Esophagus muscularis mucosa (tissue), 4 donors: Measurements from ENCODE around the gene HBEGF.

ENCODE experiments used
- EP300 ChIP-seq: sonication (generic); formaldehyde crosslinking; IDR thresholded peaks from one replicate; pipeline ENCODE4 v1.6.1; 2017; ENCODE audit warnings: antibody characterized with exemption
- POLR2A ChIP-seq: fragments of 450-650 bp; IDR thresholded peaks from one replicate; pipeline ENCODE4 v1.6.1; 2017; ENCODE audit warnings: antibody characterized with exemption, moderate library complexity, mild to moderate bottlenecking, low read depth
- POLR2AphosphoS5 ChIP-seq, 2 donors: sonication (generic); formaldehyde crosslinking; IDR thresholded peaks; one replicate each; pipeline ENCODE4 v1.6.1; 2017; ENCODE audit warnings: antibody characterized with exemption in 2 of 2
- TF ChIP-seq, protein P1 (sequence below), 3 experiments: fragments of 200-600 bp in 2 of 3; fragments of 450-650 bp in 1 of 3; sonication (generic) in 2 of 3; IDR thresholded peaks; one replicate each; pipeline ENCODE4 v1.5.1; 2017 to 2019; ENCODE audit warnings: antibody characterized with exemption in 3 of 3, mild to moderate bottlenecking in 2 of 3, moderate library complexity in 1 of 3

DNA sequence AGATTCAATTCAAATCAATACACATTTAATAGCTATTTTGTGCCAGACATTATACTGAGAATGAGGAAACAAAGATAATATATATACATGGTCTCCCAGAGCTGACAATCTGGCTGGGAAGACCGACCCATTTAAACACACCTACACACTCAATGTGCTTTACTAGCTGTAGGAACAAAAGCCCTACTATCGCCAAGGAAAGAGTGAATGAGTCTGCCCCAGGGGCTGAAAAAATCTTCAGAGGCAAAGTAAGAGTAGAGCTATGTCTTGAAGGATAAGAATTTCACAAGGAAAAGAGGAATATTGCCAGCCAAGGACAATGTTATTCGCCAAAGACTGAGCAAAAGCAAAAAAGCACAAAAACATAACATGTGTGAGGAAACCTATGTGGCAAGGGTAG is 50.1 kb downstream of the HBEGF start:
- TF ChIP-seq, protein P1, sequence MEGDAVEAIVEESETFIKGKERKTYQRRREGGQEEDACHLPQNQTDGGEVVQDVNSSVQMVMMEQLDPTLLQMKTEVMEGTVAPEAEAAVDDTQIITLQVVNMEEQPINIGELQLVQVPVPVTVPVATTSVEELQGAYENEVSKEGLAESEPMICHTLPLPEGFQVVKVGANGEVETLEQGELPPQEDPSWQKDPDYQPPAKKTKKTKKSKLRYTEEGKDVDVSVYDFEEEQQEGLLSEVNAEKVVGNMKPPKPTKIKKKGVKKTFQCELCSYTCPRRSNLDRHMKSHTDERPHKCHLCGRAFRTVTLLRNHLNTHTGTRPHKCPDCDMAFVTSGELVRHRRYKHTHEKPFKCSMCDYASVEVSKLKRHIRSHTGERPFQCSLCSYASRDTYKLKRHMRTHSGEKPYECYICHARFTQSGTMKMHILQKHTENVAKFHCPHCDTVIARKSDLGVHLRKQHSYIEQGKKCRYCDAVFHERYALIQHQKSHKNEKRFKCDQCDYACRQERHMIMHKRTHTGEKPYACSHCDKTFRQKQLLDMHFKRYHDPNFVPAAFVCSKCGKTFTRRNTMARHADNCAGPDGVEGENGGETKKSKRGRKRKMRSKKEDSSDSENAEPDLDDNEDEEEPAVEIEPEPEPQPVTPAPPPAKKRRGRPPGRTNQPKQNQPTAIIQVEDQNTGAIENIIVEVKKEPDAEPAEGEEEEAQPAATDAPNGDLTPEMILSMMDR (IDR thresholded peaks at IDR 0.05), result no peak
- TF ChIP-seq EP300 (no peak), POLR2AphosphoS5 (IDR thresholded peaks at IDR 0.05) (no peak), POLR2A (no peak)
